ENCODE measurements around the gene ZNF222.

ZNF222 gene

DNA sequence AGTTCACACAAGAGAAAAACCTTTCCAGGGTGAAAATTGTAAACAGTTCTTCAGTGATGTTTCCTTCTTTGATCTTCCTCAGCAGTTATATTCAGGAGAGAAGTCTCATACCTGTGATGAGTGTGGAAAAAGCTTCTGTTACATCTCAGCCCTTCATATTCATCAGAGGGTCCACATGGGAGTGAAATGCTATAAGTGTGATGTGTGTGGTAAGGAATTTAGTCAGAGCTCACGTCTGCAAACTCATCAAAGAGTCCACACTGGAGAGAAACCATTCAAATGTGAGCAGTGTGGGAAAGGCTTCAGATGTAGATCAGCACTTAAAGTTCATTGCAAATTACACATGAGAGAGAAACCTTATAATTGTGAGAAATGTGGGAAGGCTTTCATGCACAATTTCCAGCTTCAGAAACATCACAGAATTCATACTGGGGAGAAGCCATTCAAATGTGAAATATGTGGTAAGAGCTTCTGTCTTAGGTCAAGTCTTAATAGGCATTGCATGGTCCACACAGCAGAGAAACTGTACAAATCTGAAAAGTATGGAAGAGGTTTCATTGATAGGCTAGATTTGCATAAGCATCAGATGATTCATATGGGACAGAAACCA is 6.9 kb downstream of the ZNF222 start:
- Histone ChIP-seq H3K4me3 (ENCODE audit: insufficient read depth, low read length, poor library complexity, severe bottlenecking) (no peak overlapping the region), H3K4me2 (ENCODE audit: low read depth, low read length, poor library complexity, severe bottlenecking) (no peak overlapping the region), H3K79me2 (ENCODE audit: insufficient read depth, low read length) (no peaks in the 10 kb centered on the region), H2AFZ (ENCODE audit: low read depth, low read length, severe bottlenecking) (no peak overlapping the region), H3K36me3 (ENCODE audit: low read length) (no peaks in the 10 kb centered on the region), H3K9me2 (replicated peaks; ENCODE audit: insufficient read depth, low read length) (0 out of 2 replicates have a peak, but pooled peaks cover 3% of the 10 kb centered on the region), H3K27me3 (ENCODE audit: low read length) (no peaks in the 10 kb centered on the region), H3K9me3 (ENCODE audit: insufficient read depth, low read length) (peaks cover 8% of the 10 kb centered on the region; the same call in 1 of the 2 replicates), H3K9ac (ENCODE audit: low read length) (no peak overlapping the region), H3K27ac (ENCODE audit: low read depth, low read length) (no peak overlapping the region), H3F3A (ENCODE audit: insufficient read depth) (no peaks in the 10 kb centered on the region), H4K20me1 (ENCODE audit: low read depth, low read length) (no peaks in the 10 kb centered on the region)
- TF ChIP-seq EZH2phosphoT487 (conservative IDR thresholded peaks at IDR 0.05; ENCODE audit: low read length) (no peak), CTCF (IDR thresholded peaks at IDR 0.05; ENCODE audit: insufficient read depth, low read length, poor library complexity, severe bottlenecking) (no peak)

DNA sequence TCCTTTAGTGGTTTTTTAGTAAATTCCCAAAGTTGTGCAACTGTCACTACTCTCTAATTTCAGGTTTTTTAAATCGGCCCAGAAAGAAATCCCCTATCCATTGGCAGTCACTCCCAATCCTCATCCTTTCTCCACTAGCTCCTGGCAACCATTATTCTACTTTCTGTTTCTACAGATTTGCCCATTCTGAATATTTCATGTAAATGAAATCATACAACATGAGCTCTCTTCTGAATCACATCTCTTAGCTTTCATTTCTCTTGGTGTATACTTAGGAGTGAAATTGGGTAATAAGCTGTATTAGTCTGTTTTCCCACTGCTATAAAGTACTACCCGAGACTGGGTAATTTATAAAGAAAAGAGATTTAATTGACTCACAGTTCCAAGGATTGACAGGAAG is 17.0 kb downstream of the ZNF222 start:
- Histone ChIP-seq H3K4me2 (ENCODE audit: low read depth, low read length, poor library complexity, severe bottlenecking) (no peak overlapping the region), H3K9me2 (replicated peaks; ENCODE audit: insufficient read depth, low read length) (no peaks in the 10 kb centered on the region), H3K36me3 (ENCODE audit: low read length) (no peaks in the 10 kb centered on the region), H4K20me1 (ENCODE audit: low read depth, low read length) (no peaks in the 10 kb centered on the region), H3K27ac (ENCODE audit: low read depth, low read length) (no peak overlapping the region), H3K9me3 (ENCODE audit: insufficient read depth, low read length) (no peaks in the 10 kb centered on the region), H2AFZ (ENCODE audit: low read depth, low read length, severe bottlenecking) (no peak overlapping the region), H3K9ac (ENCODE audit: low read length) (no peak overlapping the region), H3K4me3 (ENCODE audit: insufficient read depth, low read length, poor library complexity, severe bottlenecking) (no peak overlapping the region), H3K79me2 (ENCODE audit: insufficient read depth, low read length) (no peaks in the 10 kb centered on the region), H3F3A (ENCODE audit: insufficient read depth) (no peaks in the 10 kb centered on the region), H3K27me3 (ENCODE audit: low read length) (no peaks in the 10 kb centered on the region)
- TF ChIP-seq CTCF (IDR thresholded peaks at IDR 0.05; ENCODE audit: insufficient read depth, low read length, poor library complexity, severe bottlenecking), result no peak

DNA sequence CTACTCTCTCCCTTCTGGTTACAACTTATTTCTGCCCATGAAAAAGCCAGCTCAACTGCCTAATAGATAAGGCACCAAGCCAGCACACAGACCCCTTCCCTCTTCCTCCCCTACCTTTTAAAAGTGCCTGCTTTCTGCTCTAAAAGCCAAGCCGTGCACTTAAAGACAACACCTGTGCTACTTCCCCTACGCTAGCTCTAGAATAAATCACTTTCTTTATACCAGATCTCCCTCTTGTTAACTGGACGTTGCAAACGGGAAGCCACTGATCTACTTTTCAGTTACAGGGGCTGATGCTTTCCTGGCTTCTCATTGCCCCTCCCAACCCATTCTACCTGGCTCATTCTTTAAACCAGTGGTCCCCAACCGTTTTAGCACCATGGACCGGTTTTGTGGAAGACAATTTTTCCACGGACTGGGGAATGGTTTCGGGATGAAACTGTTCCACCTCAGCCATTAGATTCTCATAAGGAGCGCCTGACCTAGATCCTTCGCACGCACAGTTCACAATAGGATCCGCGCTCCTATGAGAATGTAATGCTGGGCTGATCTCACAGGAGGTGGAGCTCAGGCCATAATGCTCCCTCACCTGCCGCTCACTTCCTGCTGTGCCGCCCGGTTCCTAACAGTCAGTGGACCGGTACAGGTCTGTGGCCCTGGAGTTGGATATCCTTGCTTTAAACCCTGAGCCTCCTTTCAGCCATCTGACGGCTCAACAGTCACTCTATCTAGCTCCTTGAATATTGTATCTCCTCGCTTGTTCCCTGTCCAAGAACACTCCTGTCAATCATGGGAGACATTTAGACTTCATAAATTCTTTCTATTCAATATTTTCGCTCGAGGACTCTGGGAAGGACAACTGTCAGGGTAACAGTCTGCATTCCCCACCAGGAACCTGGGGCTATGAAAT is 25.8 kb downstream of the ZNF222 start:
- Histone ChIP-seq H3K9ac (ENCODE audit: low read length) (no peak overlapping the region), H3K36me3 (ENCODE audit: low read length) (no peaks in the 10 kb centered on the region), H3K27ac (ENCODE audit: low read depth, low read length) (no peak overlapping the region), H3K9me2 (replicated peaks; ENCODE audit: insufficient read depth, low read length) (no peaks in the 10 kb centered on the region), H3K9me3 (ENCODE audit: insufficient read depth, low read length) (no peaks in the 10 kb centered on the region), H2AFZ (ENCODE audit: low read depth, low read length, severe bottlenecking) (no peak overlapping the region), H3K4me2 (ENCODE audit: low read depth, low read length, poor library complexity, severe bottlenecking) (no peak overlapping the region), H3K4me3 (ENCODE audit: insufficient read depth, low read length, poor library complexity, severe bottlenecking) (no peak overlapping the region), H4K20me1 (ENCODE audit: low read depth, low read length) (no peaks in the 10 kb centered on the region), H3F3A (ENCODE audit: insufficient read depth) (no peaks in the 10 kb centered on the region), H3K27me3 (ENCODE audit: low read length) (no peaks in the 10 kb centered on the region), H3K79me2 (ENCODE audit: insufficient read depth, low read length) (no peaks in the 10 kb centered on the region)
- TF ChIP-seq CTCF (IDR thresholded peaks at IDR 0.05; ENCODE audit: insufficient read depth, low read length, poor library complexity, severe bottlenecking), result no peak
- no peak for TF ChIP-seq EZH2phosphoT487 (conservative IDR thresholded peaks at IDR 0.05; ENCODE audit: low read length)
